Mesothelial cell of epicardium (in vitro differentiated cells): Measurements from ENCODE around the gene FARP2. TPM values are rescaled to one million over a fixed set of nuclear protein-coding genes. Genes with fewer than 3 reads are reported as not detected.
"Not testable (repeated sequence)": the region's sequence is repeated elsewhere in the genome, so short reads cannot be mapped to it uniquely, and the experiment has no call there.

ENCODE experiments used
- DNase-seq, 2 experiments: peaks; one replicate each; pipeline ENCODE4 v3.0.0; 2021; ENCODE audit warnings: low spot score in 2 of 2; ENCODE audit not compliant: unreplicated experiment in 2 of 2
- H3K27ac Mint-ChIP-seq: 2 replicates; pipeline ENCODE4 v1.8.0; 2021; ENCODE audit warnings: mixed read lengths
- H3K27me3 Mint-ChIP-seq: 2 replicates; pipeline ENCODE4 v1.8.0; 2021; ENCODE audit warnings: low read depth, mixed read lengths
- H3K36me3 Mint-ChIP-seq: 2 replicates; pipeline ENCODE4 v1.8.0; 2021; ENCODE audit warnings: mixed read lengths
- H3K4me1 Mint-ChIP-seq: 2 replicates; pipeline ENCODE4 v1.8.0; 2021; ENCODE audit warnings: mixed read lengths
- H3K4me3 Mint-ChIP-seq: 2 replicates; pipeline ENCODE4 v1.8.0; 2021; ENCODE audit warnings: mild to moderate bottlenecking, moderate library complexity, mixed read lengths
- H3K9me3 Mint-ChIP-seq: 2 replicates; pipeline ENCODE4 v1.8.0; 2021; ENCODE audit warnings: mixed read lengths
- CTCF ChIP-seq: fragments of 200-600 bp; sonication (generic); IDR thresholded peaks from one replicate; pipeline ENCODE4 v1.5.0; 2021; ENCODE audit warnings: antibody characterized with exemption; ENCODE audit not compliant: unreplicated experiment
- total RNA-seq: library from RNA; stranded (reverse); gene quantifications from 3 replicates; pipeline ENCODE4 v1.2.1, GENCODE V29; 2021

Gene FARP2
- total RNA-seq, 1 donor from 2014 or later: 54.9 TPM

- Mint-ChIP-seq H3K4me3 (no peak overlapping the region), H3K27me3 (no peaks in the 10 kb centered on the region), H3K27ac (no peak overlapping the region), H3K36me3 (peaks cover 24% of the 10 kb centered on the region), H3K9me3 (no peaks in the 10 kb centered on the region), H3K4me1 (no peaks in the 10 kb centered on the region)
- no peak for DNase-seq
- TF ChIP-seq CTCF: no peak
Observed at GRCh38 chr2:241390301-241391206, 34.5 kb downstream of the FARP2 start.

- Mint-ChIP-seq H3K27me3 (no peaks in the 10 kb centered on the region), H3K4me1 (no peaks in the 10 kb centered on the region), H3K27ac (no peak overlapping the region), H3K36me3 (peaks cover 21% of the 10 kb centered on the region), H3K4me3 (no peak overlapping the region), H3K9me3 (no peaks in the 10 kb centered on the region)
- DNase-seq: no peak
- no peak for TF ChIP-seq CTCF
Observed at GRCh38 chr2:241391892-241392665, 36.0 kb downstream of the FARP2 start.

GRCh38 chr2:241392753-241393152 is 36.7 kb downstream of the FARP2 start:
- H3K9me3 Mint-ChIP-seq, DNase-seq, H3K4me3 Mint-ChIP-seq: not testable (repeated sequence)

GRCh38 chr2:241393524-241394196 is 37.6 kb downstream of the FARP2 start:
- no peak for DNase-seq
- no peak overlapping the region for H3K27ac Mint-ChIP-seq

More at GRCh38 chr2:241392753-241393152, 36.7 kb downstream of the FARP2 start:
- H3K27ac Mint-ChIP-seq, H3K27me3 Mint-ChIP-seq, H3K4me1 Mint-ChIP-seq: not testable (repeated sequence)
- H3K36me3 Mint-ChIP-seq: peaks cover 24% of the 10 kb centered on the region

GRCh38 chr2:241396809-241397208 is 40.7 kb downstream of the FARP2 start:
- H3K27me3 Mint-ChIP-seq, DNase-seq, H3K4me1 Mint-ChIP-seq, H3K27ac Mint-ChIP-seq, H3K4me3 Mint-ChIP-seq, H3K9me3 Mint-ChIP-seq: not testable (repeated sequence)
- H3K36me3 Mint-ChIP-seq: peaks cover 14% of the 10 kb centered on the region

More at GRCh38 chr2:241393524-241394196, 37.6 kb downstream of the FARP2 start:
- H3K4me1 Mint-ChIP-seq: no peaks in the 10 kb centered on the region
- TF ChIP-seq CTCF: no peak
- H3K27me3 Mint-ChIP-seq: no peaks in the 10 kb centered on the region
- no peaks in the 10 kb centered on the region for H3K9me3 Mint-ChIP-seq
- H3K36me3 Mint-ChIP-seq: peaks cover 19% of the 10 kb centered on the region
- H3K4me3 Mint-ChIP-seq: no peak overlapping the region
